ENCODE measurements around the gene GLIPR1L1. TPM values are rescaled to one million over a fixed set of nuclear protein-coding genes. Genes with fewer than 3 reads are reported as not detected.

The GLIPR1L1 gene
- total and polyA plus RNA-seq, 2 experiments from 2014 or later = 4.4 TPM; not detected in 1

DNA sequence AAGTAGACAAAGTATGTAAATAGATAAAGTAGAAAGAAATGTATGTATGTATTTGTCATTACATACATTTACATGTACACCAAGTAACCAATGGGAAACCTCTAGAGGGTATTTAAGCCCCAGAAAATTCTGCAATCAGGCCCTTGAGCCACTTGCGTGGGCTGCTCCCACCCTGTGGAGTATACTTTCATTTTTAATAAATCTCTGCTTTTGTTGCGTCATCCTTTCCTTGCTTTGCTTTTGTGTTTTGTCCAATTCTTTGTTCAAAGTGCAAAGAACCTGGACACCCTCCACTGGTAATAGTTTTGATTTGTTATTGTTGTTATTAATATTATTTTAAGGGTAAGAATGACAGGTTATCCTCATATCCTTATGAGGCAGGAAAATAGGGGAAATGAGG, 26.2 kb upstream of the GLIPR1L1 start:
- H3K36me3 ChIP-seq (ENCODE audit: insufficient read depth) = no peaks in the 10 kb centered on the region
- H3F3A ChIP-seq (replicated peaks; ENCODE audit: low read depth) = no peaks in the 10 kb centered on the region
- DNase-seq (ENCODE audit: low spot score) (no peak), ATAC-seq (no peak)
- no peaks in the 10 kb centered on the region for H3K27me3 ChIP-seq (ENCODE audit: insufficient read depth)
- Mint-ChIP-seq H3K4me1 (no peaks in the 10 kb centered on the region; the same call in 2 of the 3 replicates), H3K36me3 (ENCODE audit: low read depth) (no peaks in the 10 kb centered on the region), H3K27me3 (ENCODE audit: insufficient read depth, low read depth, poor library complexity) (peaks cover 1% of the 10 kb centered on the region), H3K4me3 (no peak overlapping the region), H3K9me3 (no peaks in the 10 kb centered on the region), H3K27ac (no peak overlapping the region)
- TF ChIP-seq CREB1 (CRISPR knock-in tag; IDR thresholded peaks at IDR 0.05; ENCODE audit: low read depth) = no peak
- no peak for TF ChIP-seq EZH2 (IDR thresholded peaks at IDR 0.05; ENCODE audit: low read depth, unreplicated experiment)
- no peak for TF ChIP-seq NANOG (IDR thresholded peaks at IDR 0.05; ENCODE audit: borderline replicate concordance)
- no peak for TF ChIP-seq ZNF114 (CRISPR knock-in tag; IDR thresholded peaks at IDR 0.05)
- TF ChIP-seq, protein P1, sequence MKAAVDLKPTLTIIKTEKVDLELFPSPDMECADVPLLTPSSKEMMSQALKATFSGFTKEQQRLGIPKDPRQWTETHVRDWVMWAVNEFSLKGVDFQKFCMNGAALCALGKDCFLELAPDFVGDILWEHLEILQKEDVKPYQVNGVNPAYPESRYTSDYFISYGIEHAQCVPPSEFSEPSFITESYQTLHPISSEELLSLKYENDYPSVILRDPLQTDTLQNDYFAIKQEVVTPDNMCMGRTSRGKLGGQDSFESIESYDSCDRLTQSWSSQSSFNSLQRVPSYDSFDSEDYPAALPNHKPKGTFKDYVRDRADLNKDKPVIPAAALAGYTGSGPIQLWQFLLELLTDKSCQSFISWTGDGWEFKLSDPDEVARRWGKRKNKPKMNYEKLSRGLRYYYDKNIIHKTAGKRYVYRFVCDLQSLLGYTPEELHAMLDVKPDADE (IDR thresholded peaks at IDR 0.05) = no peak
- TF ChIP-seq JUNB (IDR thresholded peaks at IDR 0.05; ENCODE audit: unreplicated experiment) = no peak
- TF ChIP-seq EZH2phosphoT487 (IDR thresholded peaks at IDR 0.05; ENCODE audit: unreplicated experiment) = no peak
- TF ChIP-seq ZNF331 (CRISPR knock-in tag; IDR thresholded peaks at IDR 0.05; ENCODE audit: low read depth) = no peak
- no peak for TF ChIP-seq STAT1 (IDR thresholded peaks at IDR 0.05; ENCODE audit: unreplicated experiment)
- no peaks in the 10 kb centered on the region for H3K4me1 ChIP-seq (ENCODE audit: insufficient read depth)
- no peak overlapping the region for H2AFZ ChIP-seq
- H3K4me3 ChIP-seq = no peak overlapping the region
- no peaks in the 10 kb centered on the region for H3K79me2 ChIP-seq (replicated peaks; ENCODE audit: insufficient read depth)
- no peaks in the 10 kb centered on the region for H4K20me1 ChIP-seq (replicated peaks; ENCODE audit: insufficient read depth)
- H3K9me2 ChIP-seq (ENCODE audit: insufficient read depth) = peaks cover 9% of the 10 kb centered on the region
- no peak overlapping the region for H3K27ac ChIP-seq (ENCODE audit: low read depth)
- no peak overlapping the region for H3K4me2 ChIP-seq

DNA sequence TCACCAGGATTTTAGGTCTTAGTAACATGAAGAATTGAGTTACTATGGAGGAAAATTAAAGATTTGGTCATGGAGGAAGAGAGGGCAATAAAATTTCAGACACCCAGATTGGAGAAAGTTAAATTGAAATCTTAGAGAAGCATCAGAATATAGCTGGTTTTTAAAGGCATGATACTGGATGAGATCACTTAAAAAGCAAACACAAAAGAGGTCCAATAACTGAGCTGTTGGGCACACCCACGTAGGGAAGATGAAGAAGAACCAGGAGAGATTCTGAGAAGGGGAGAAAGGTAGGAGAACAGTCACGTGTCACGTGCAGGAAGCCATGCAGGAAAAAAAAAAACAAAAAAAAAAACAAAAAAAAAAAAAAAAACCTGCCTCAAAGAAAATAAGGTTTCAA, 23.1 kb upstream of the GLIPR1L1 start:
- Histone ChIP-seq H2AFZ (no peak overlapping the region), H3K79me2 (replicated peaks; ENCODE audit: insufficient read depth) (no peaks in the 10 kb centered on the region), H3K4me2 (no peak overlapping the region), H3F3A (replicated peaks; ENCODE audit: low read depth) (no peaks in the 10 kb centered on the region), H3K4me3 (no peak overlapping the region), H4K20me1 (replicated peaks; ENCODE audit: insufficient read depth) (no peaks in the 10 kb centered on the region), H3K36me3 (ENCODE audit: insufficient read depth) (no peaks in the 10 kb centered on the region), H3K9me2 (ENCODE audit: insufficient read depth) (peaks cover 9% of the 10 kb centered on the region), H3K27me3 (ENCODE audit: insufficient read depth) (no peaks in the 10 kb centered on the region), H3K27ac (ENCODE audit: low read depth) (no peak overlapping the region), H3K4me1 (ENCODE audit: insufficient read depth) (no peaks in the 10 kb centered on the region)
- no peaks in the 10 kb centered on the region for H3K9me3 Mint-ChIP-seq
- ATAC-seq (no peak), DNase-seq (ENCODE audit: low spot score) (no peak)
- H3K27me3 Mint-ChIP-seq (ENCODE audit: insufficient read depth, low read depth, poor library complexity) = no peaks in the 10 kb centered on the region
- no peak overlapping the region; the same call in 1 of the 2 replicates for H3K27ac Mint-ChIP-seq
- H3K4me3 Mint-ChIP-seq = no peak overlapping the region
- H3K4me1 Mint-ChIP-seq = no peaks in the 10 kb centered on the region; the same call in 2 of the 3 replicates
- no peaks in the 10 kb centered on the region for H3K36me3 Mint-ChIP-seq (ENCODE audit: low read depth)
- TF ChIP-seq, protein P2, sequence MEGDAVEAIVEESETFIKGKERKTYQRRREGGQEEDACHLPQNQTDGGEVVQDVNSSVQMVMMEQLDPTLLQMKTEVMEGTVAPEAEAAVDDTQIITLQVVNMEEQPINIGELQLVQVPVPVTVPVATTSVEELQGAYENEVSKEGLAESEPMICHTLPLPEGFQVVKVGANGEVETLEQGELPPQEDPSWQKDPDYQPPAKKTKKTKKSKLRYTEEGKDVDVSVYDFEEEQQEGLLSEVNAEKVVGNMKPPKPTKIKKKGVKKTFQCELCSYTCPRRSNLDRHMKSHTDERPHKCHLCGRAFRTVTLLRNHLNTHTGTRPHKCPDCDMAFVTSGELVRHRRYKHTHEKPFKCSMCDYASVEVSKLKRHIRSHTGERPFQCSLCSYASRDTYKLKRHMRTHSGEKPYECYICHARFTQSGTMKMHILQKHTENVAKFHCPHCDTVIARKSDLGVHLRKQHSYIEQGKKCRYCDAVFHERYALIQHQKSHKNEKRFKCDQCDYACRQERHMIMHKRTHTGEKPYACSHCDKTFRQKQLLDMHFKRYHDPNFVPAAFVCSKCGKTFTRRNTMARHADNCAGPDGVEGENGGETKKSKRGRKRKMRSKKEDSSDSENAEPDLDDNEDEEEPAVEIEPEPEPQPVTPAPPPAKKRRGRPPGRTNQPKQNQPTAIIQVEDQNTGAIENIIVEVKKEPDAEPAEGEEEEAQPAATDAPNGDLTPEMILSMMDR (conservative IDR thresholded peaks at IDR 0.05; ENCODE audit: low read depth in 2 of 2) = no peak
- TF ChIP-seq EZH2phosphoT487 (IDR thresholded peaks at IDR 0.05; ENCODE audit: unreplicated experiment) = no peak
- no peak for TF ChIP-seq NANOG (IDR thresholded peaks at IDR 0.05; ENCODE audit: borderline replicate concordance)
- TF ChIP-seq, protein P3, sequence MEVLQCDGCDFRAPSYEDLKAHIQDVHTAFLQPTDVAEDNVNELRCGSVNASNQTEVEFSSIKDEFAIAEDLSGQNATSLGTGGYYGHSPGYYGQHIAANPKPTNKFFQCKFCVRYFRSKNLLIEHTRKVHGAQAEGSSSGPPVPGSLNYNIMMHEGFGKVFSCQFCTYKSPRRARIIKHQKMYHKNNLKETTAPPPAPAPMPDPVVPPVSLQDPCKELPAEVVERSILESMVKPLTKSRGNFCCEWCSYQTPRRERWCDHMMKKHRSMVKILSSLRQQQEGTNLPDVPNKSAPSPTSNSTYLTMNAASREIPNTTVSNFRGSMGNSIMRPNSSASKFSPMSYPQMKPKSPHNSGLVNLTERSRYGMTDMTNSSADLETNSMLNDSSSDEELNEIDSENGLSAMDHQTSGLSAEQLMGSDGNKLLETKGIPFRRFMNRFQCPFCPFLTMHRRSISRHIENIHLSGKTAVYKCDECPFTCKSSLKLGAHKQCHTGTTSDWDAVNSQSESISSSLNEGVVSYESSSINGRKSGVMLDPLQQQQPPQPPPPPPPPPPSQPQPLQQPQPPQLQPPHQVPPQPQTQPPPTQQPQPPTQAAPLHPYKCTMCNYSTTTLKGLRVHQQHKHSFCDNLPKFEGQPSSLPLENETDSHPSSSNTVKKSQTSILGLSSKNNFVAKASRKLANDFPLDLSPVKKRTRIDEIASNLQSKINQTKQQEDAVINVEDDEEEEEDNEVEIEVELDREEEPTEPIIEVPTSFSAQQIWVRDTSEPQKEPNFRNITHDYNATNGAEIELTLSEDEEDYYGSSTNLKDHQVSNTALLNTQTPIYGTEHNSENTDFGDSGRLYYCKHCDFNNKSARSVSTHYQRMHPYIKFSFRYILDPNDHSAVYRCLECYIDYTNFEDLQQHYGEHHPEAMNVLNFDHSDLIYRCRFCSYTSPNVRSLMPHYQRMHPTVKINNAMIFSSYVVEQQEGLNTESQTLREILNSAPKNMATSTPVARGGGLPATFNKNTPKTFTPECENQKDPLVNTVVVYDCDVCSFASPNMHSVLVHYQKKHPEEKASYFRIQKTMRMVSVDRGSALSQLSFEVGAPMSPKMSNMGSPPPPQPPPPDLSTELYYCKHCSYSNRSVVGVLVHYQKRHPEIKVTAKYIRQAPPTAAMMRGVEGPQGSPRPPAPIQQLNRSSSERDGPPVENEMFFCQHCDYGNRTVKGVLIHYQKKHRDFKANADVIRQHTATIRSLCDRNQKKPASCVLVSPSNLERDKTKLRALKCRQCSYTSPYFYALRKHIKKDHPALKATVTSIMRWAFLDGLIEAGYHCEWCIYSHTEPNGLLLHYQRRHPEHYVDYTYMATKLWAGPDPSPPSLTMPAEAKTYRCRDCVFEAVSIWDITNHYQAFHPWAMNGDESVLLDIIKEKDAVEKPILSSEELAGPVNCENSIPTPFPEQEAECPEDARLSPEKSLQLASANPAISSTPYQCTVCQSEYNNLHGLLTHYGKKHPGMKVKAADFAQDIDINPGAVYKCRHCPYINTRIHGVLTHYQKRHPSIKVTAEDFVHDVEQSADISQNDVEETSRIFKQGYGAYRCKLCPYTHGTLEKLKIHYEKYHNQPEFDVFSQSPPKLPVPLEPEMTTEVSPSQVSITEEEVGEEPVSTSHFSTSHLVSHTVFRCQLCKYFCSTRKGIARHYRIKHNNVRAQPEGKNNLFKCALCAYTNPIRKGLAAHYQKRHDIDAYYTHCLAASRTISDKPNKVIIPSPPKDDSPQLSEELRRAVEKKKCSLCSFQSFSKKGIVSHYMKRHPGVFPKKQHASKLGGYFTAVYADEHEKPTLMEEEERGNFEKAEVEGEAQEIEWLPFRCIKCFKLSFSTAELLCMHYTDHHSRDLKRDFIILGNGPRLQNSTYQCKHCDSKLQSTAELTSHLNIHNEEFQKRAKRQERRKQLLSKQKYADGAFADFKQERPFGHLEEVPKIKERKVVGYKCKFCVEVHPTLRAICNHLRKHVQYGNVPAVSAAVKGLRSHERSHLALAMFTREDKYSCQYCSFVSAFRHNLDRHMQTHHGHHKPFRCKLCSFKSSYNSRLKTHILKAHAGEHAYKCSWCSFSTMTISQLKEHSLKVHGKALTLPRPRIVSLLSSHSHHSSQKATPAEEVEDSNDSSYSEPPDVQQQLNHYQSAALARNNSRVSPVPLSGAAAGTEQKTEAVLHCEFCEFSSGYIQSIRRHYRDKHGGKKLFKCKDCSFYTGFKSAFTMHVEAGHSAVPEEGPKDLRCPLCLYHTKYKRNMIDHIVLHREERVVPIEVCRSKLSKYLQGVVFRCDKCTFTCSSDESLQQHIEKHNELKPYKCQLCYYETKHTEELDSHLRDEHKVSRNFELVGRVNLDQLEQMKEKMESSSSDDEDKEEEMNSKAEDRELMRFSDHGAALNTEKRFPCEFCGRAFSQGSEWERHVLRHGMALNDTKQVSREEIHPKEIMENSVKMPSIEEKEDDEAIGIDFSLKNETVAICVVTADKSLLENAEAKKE (CRISPR knock-in tag; IDR thresholded peaks at IDR 0.05) = no peak
- no peak for TF ChIP-seq CREB1 (CRISPR knock-in tag; IDR thresholded peaks at IDR 0.05; ENCODE audit: low read depth)
- no peak for TF ChIP-seq POLR2AphosphoS5 (IDR thresholded peaks at IDR 0.05; ENCODE audit: low read depth)
- no peak for TF ChIP-seq STAT1 (IDR thresholded peaks at IDR 0.05; ENCODE audit: unreplicated experiment)
- no peak for TF ChIP-seq ZNF331 (CRISPR knock-in tag; IDR thresholded peaks at IDR 0.05; ENCODE audit: low read depth)
- TF ChIP-seq EZH2 (IDR thresholded peaks at IDR 0.05; ENCODE audit: low read depth, unreplicated experiment) = no peak
